ENCODE results near the gene DNAJC5G. TPM values are rescaled to one million over a fixed set of nuclear protein-coding genes. Genes with fewer than 3 reads are reported as not detected.
"Not testable (repeated sequence)": the region's sequence is repeated elsewhere in the genome, so short reads cannot be mapped to it uniquely, and the experiment has no call there.

The DNAJC5G gene
- total RNA-seq, 1 donor from 2014 or later, result not detected

GRCh38 chr2:27251766-27252165, 23.5 kb upstream of the DNAJC5G start:
- no peak for DNase-seq (ENCODE audit: low read depth)

GRCh38 chr2:27255187-27255586, 20.0 kb upstream of the DNAJC5G start:
- no peak for DNase-seq (ENCODE audit: low read depth)

- no peak for DNase-seq (ENCODE audit: low read depth)
These were observed 19.6 kb upstream of the DNAJC5G start for GRCh38 chr2:27255660-27256059.

GRCh38 chr2:27256855-27257454, 18.3 kb upstream of the DNAJC5G start:
- DNase-seq (ENCODE audit: low read depth), result no peak

DNA sequence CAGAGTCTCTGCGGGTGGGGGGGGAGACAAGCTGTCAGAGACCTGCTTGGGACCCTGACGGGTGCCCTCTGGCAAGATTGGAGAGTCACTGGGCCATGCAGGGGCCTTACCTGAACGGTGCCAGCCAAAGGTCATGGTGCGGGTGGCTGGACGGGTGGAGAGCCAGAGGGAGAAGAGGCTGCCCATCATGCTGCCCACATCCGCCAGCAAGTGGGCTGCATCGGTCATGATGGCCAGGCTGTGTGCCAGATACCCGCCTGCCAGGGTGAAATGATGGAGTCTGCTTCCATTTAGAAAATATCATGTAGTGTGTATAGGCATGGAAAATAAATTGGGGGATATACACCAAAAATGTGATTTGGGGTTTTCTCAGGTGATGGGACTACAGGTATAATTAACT, 17.2 kb upstream of the DNAJC5G start:
- no peak for DNase-seq (ENCODE audit: low read depth)

- DNase-seq (ENCODE audit: low read depth), result no peak
These were observed 13.8 kb upstream of the DNAJC5G start for GRCh38 chr2:27261241-27261925.

DNA sequence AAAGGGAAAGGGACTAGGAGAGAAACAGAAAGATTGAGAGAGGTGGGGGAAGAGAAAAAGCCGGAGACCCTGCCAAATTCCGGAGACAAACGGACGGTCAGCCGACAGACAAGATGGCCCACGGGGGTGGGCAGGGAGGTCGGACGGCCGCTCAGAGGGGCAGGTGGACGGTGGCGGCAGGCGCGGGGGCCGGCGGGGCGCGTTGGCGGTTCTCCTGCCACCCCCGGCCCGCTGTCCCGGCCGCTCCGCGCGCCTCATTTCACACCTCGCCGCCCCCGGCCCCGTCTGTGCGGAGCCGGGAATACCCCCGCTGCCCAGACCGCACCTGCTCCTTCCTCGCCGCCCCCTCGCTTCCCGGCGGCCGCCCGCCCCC, 13.3 kb upstream of the DNAJC5G start:
- no peak for DNase-seq (ENCODE audit: low read depth)

- DNase-seq (ENCODE audit: low read depth), result peak; percentile 36
These were observed 12.6 kb upstream of the DNAJC5G start, which contains the start of gene SLC30A3 for GRCh38 chr2:27262379-27263286. SLC30A3 (minus strand) TSS chr2:27263047; CDS start chr2:27262906, 141 bp downstream.

DNA sequence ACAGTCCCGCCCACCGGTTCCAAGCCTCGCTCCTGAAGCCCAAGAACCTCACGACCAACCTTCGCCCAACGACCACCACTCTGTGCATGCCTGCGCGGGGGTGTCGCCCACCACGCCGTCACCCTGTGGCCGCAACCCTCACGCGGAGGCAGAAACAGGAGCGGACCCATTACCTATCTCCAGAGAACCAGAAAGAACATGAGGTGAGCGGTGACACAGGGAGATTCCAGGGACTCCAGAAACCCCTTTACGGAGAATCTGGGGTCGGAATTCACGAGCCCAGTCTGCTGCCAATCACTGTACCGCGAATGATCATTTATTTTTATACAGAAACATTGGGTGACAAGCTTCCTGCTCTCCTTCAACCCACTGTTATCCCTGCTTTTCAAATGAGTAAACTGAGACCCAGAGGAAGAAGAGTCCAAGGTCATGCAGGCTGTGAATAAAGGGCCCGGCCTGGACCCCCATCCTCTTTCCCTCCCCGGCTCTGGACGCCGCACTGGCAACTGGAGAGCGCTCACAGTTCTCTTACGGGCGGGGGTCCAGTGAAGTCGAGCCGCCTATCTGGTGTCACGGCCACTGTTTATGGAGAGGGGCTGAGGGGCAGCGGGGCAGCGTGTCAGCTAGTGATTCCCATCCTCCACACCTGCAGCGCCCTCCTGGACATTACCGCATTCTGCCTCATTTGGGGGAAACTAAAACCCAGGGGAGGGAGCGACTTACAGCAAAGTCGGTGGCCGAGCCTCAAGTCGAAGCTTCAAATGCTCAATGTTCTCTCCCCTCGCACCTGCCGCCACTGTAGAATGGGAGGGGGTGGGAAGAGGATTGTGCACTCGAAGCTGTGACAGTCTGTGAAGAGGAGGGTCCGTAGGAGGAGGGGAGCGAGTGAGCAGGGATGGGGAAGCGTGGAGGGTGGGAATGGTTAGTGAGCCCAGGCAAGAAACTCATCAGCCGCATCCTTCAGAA, 11.7 kb upstream of the DNAJC5G start:
- no peak for DNase-seq (ENCODE audit: low read depth)

DNA sequence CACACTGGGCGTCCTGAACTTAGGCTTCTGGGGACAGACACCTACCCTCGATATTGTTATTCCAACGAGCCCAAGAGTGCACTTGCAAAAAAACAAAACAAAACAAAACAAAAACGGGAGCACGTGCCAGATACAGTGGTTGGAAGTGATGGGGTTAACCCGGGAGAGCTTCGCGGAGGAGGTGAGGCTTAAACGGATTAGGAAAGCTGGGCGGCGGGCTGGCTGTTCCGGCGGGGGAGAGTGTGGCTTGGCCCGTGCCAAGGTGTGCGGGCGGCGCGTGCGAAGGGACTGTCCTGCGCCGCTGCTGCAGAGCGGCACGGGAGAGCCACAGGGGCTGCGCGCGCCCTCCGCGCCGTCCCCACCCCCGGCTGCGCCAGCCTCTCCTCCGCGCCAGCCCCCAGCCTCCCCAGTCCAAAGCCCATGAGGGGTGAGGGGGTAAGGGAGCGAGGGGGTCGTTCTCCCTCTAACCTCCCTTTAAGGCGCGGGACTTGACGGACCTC, 10.9 kb upstream of the DNAJC5G start:
- no peak for DNase-seq (ENCODE audit: low read depth)

DNA sequence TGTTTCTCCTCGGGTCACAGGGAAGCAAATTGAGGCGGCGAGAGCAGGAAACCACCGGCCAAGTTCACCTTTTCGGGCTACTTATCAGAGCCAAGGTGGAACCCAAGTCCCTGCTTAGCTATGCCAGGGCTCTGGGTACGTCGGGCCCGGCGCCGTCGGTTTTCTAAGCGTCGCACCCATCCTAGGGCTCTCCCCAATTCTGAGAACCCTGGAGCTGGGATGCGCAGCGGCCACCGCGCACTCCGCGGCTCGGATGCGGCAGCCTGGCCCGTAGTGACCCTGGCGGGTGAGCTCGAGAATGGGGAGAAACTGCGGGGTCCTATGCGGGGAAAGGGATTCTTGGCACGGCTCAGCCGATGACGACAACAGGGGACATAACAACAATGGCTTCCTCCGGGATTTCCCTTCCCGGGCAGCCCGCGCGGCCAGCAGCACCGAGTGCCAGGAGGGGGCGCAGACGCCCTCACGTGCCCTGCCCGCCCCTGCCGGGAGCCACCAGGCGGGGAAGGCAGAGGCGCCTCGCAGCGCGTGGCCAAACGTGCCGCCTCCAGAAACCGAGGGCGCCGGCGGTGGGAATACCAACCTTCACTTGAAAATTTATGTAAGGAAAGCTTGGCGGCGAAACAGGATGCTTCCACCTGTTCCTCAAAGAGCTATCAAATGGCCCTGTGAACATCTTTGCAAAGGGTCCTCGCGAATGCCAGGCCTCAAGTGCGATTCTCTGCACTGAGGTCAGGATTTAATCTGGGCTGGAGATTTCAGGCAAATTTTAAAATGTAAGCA, 10.3 kb upstream of the DNAJC5G start:
- peak; percentile 72 for DNase-seq (ENCODE audit: low read depth)

DNA sequence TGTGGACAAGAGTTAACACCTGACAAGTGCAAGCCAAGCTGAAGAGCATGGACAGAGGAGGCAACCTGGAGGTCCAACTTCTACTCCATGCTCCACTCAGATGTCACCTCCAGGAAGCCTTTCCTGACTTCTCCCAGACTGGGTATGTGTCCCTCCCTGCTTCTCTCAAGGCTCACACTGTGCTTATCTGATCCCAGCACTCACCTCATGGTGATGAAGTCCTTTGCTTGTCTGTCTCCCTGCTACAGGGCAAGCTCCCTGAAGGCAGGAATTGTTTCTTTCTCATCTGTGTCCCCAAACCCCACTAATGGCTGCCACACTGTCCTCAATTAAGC, 9.7 kb upstream of the DNAJC5G start:
- DNase-seq (ENCODE audit: low read depth), result no peak

GRCh38 chr2:27268296-27268695, 6.9 kb upstream of the DNAJC5G start:
- not testable (repeated sequence) for DNase-seq (ENCODE audit: low read depth)

DNA sequence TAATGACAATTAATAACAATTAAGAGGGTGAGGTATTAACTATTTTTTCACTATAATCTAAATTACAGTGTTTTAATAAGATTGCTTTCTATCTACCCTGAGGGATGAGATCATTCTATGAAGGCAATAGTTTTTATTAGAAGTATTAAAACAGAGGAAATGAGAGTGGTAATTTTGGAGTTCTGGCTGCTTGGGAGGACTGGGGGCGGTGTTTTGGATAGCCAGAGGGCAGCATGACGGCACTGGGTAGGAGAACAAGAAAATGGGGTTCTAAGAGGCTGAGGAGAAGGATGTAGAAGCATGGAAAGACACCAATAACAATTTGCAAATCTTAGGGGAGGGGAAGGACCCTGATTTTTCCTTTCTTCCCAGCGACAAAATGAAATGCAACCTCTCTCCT, 5.1 kb upstream of the DNAJC5G start:
- no peak for DNase-seq (ENCODE audit: low read depth)

DNA sequence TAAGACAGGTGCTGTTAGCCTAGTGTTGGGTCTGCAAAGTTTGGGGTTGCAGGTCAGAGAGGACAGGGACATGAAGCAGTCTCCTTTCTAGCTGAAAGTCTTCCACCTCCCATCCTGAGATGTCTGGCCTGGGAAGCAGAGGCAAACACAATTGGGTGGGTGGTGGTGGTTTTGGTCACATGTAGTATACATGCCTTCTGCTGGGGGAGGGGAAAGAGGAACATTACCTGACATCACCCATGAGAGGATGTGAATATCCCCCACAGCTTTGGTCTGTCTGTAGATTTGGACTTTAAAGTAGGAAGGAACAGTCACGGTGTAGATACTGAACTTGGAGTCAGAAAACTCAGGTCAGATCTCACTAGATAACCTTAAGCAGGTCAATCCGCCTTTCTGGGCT, 4.6 kb upstream of the DNAJC5G start:
- no peak for DNase-seq (ENCODE audit: low read depth)

- DNase-seq (ENCODE audit: low read depth), result no peak
These were observed 3.4 kb upstream of the DNAJC5G start for GRCh38 chr2:27271631-27272340.

- DNase-seq (ENCODE audit: low read depth), result not testable (repeated sequence)
These were observed 2.4 kb upstream of the DNAJC5G start for GRCh38 chr2:27272537-27273522.

DNA sequence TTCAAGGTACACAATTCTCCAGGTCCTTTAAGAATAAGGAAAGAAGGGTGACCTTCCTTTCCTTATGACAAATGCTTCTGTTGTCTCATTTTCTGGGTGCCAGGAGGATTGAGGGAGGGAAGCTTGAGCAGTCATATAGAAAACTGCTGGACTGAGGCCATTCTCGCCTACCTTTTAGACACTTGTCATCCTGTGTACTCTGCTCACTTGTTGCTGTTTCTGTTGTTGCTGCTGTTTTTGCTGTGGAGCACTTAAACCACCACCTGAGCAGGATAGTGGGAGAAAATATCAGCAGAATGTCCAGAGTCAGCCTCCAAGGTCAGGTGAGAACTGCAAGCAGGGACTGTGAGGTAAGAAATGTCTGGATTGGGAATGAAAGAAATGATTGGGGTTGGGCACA, 2.8 kb downstream of the DNAJC5G start:
- no peak for DNase-seq (ENCODE audit: low read depth)
